Large intestine (tissue), 3 donors: ENCODE results near the gene MPRIP. TPM values are rescaled to one million over a fixed set of nuclear protein-coding genes. Genes with fewer than 3 reads are reported as not detected.
"Not testable (repeated sequence)": the region's sequence is repeated elsewhere in the genome, so short reads cannot be mapped to it uniquely, and the experiment has no call there.

Experiments used
- DNase-seq, 2 donors: peaks; one replicate each; pipeline versions ENCODE4 v3.0.0 to v3.0.0-alpha.2; 2013
- H3K27ac ChIP-seq: one replicate; pipeline ENCODE4 v1.5.1; 2013; ENCODE audit warnings: low read length
- H3K27me3 ChIP-seq: 2 replicates; pipeline ENCODE4 v1.6.1; 2013; ENCODE audit warnings: low read length; ENCODE audit not compliant: control insufficient read depth, insufficient read depth
- H3K36me3 ChIP-seq: 2 replicates; pipeline ENCODE4 v1.6.1; 2013; ENCODE audit warnings: low read length; ENCODE audit not compliant: control insufficient read depth, insufficient read depth
- H3K4me1 ChIP-seq: one replicate; pipeline ENCODE4 v1.6.1; 2013; ENCODE audit warnings: low read length; ENCODE audit not compliant: control insufficient read depth, insufficient read depth
- H3K4me3 ChIP-seq: one replicate; pipeline ENCODE4 v1.5.1; 2013; ENCODE audit warnings: low read length
- H3K9me3 ChIP-seq: one replicate; pipeline ENCODE4 v1.6.1; 2013; ENCODE audit warnings: mild to moderate bottlenecking, low read depth, low read length, moderate library complexity; ENCODE audit not compliant: control insufficient read depth
- WGBS: methylation state at CpG from one replicate; pipeline ENCODE4 v1.1.5; 2013; ENCODE audit warnings: low lambda C conversion rate; ENCODE audit not compliant: insufficient coverage; 5-methylcytosine and 5-hydroxymethylcytosine counted together
- polyA plus RNA-seq: library from polyadenylated mRNA; unstranded; fragments of 120-200 nt; gene quantifications from one replicate; pipeline ENCODE4 v1.2.1, GENCODE V29; 2013

Gene MPRIP
- polyA plus RNA-seq, 1 donor: 178 TPM

GRCh38 chr17:17013828-17014747 is 28.2 kb upstream of the MPRIP start:
- H3K4me3 ChIP-seq, DNase-seq, H3K27me3 ChIP-seq, H3K36me3 ChIP-seq, H3K27ac ChIP-seq, H3K9me3 ChIP-seq: not testable (repeated sequence)
- WGBS: no CpG with 5 or more reads among the region's 14 CpGs
- H3K4me1 ChIP-seq: peaks cover 16% of the 10 kb centered on the region

GRCh38 chr17:17014748-17015124 is 27.5 kb upstream of the MPRIP start:
- H3K4me3 ChIP-seq, DNase-seq, H3K36me3 ChIP-seq, H3K27me3 ChIP-seq, H3K27ac ChIP-seq, H3K9me3 ChIP-seq: not testable (repeated sequence)
- H3K4me1 ChIP-seq: peaks cover 22% of the 10 kb centered on the region
- no CpG with 5 or more reads among the region's 9 CpGs for WGBS

- no peaks in the 10 kb centered on the region for H3K36me3 ChIP-seq
- no peak for DNase-seq
- no peak overlapping the region for H3K4me3 ChIP-seq
- H3K4me1 ChIP-seq: peaks cover 27% of the 10 kb centered on the region
- no peaks in the 10 kb centered on the region for H3K9me3 ChIP-seq
- WGBS: no CpG with 5 or more reads among the region's 6 CpGs
- H3K27me3 ChIP-seq: no peaks in the 10 kb centered on the region
- no peak overlapping the region for H3K27ac ChIP-seq
Measured at GRCh38 chr17:17015230-17015629, 27.0 kb upstream of the MPRIP start.

- not testable (repeated sequence) for H3K36me3 ChIP-seq, H3K27ac ChIP-seq, H3K9me3 ChIP-seq, H3K4me3 ChIP-seq, H3K27me3 ChIP-seq
- peak in 1 of 2 donors; percentile 40 for DNase-seq
- H3K4me1 ChIP-seq: peaks cover 34% of the 10 kb centered on the region
- no CpG with 5 or more reads among the region's 8 CpGs for WGBS
Measured at GRCh38 chr17:17016199-17017197, 25.8 kb upstream of the MPRIP start.

- H3K36me3 ChIP-seq: no peaks in the 10 kb centered on the region
- DNase-seq: no peak
- H3K4me3 ChIP-seq: no peak overlapping the region
- no CpG with 5 or more reads among the region's 8 CpGs for WGBS
- H3K27ac ChIP-seq: no peak overlapping the region
- H3K27me3 ChIP-seq: no peaks in the 10 kb centered on the region
- H3K4me1 ChIP-seq: peaks cover 43% of the 10 kb centered on the region
- no peaks in the 10 kb centered on the region for H3K9me3 ChIP-seq
Measured at GRCh38 chr17:17017343-17018014, 24.8 kb upstream of the MPRIP start.

GRCh38 chr17:17018021-17018441 is 24.2 kb upstream of the MPRIP start:
- Histone ChIP-seq H3K4me1 (peaks cover 49% of the 10 kb centered on the region), H3K27ac (no peak overlapping the region), H3K9me3 (no peaks in the 10 kb centered on the region), H3K36me3 (no peaks in the 10 kb centered on the region), H3K27me3 (no peaks in the 10 kb centered on the region), H3K4me3 (no peak overlapping the region)
- whole genome bisulfite sequencing: no CpG with 5 or more reads among the region's 11 CpGs
- no peak for DNase-seq

- no CpG with 5 or more reads among the region's 10 CpGs for WGBS
- DNase-seq: peak in 1 of 2 donors; percentile 80
- no peaks in the 10 kb centered on the region for H3K36me3 ChIP-seq
- peak overlapping the region; percentile 62 for H3K27ac ChIP-seq
- H3K4me1 ChIP-seq: peaks cover 52% of the 10 kb centered on the region
- no peaks in the 10 kb centered on the region for H3K9me3 ChIP-seq
- H3K27me3 ChIP-seq: no peaks in the 10 kb centered on the region
- no peak overlapping the region for H3K4me3 ChIP-seq
Measured at GRCh38 chr17:17018612-17019429, 23.4 kb upstream of the MPRIP start.

- no peaks in the 10 kb centered on the region for H3K27me3 ChIP-seq
- DNase-seq: no peak
- peaks cover 52% of the 10 kb centered on the region for H3K4me1 ChIP-seq
- H3K4me3 ChIP-seq: no peak overlapping the region
- no peaks in the 10 kb centered on the region for H3K9me3 ChIP-seq
- WGBS: no CpG with 5 or more reads among the region's 5 CpGs
- peak overlapping the region; percentile 62 for H3K27ac ChIP-seq
- H3K36me3 ChIP-seq: no peaks in the 10 kb centered on the region
Measured at GRCh38 chr17:17019430-17019762, 22.9 kb upstream of the MPRIP start.

- H3K4me1 ChIP-seq: peaks cover 52% of the 10 kb centered on the region
- no peak overlapping the region for H3K27ac ChIP-seq
- no peaks in the 10 kb centered on the region for H3K9me3 ChIP-seq
- no CpG with 5 or more reads among the region's 13 CpGs for WGBS
- no peaks in the 10 kb centered on the region for H3K27me3 ChIP-seq
- H3K4me3 ChIP-seq: no peak overlapping the region
- no peak for DNase-seq
- no peaks in the 10 kb centered on the region for H3K36me3 ChIP-seq
Measured at GRCh38 chr17:17019891-17020456, 22.3 kb upstream of the MPRIP start.
